GM12878 (cell line): ENCODE measurements around the gene ABCG2.

Experiments used
- CHD4 ChIP-seq: fragments of 200-600 bp; sonication (generic); IDR thresholded peaks from 2 replicates; pipeline ENCODE4 v1.6.1; 2016; ENCODE audit warnings: mild to moderate bottlenecking
- CREM ChIP-seq: IDR thresholded peaks from 2 replicates; pipeline ENCODE4 v1.6.1; 2014; ENCODE audit warnings: antibody characterized with exemption, low read depth
- CTCF ChIP-seq, 3 experiments: IDR thresholded peaks in 2 of 3; conservative IDR thresholded peaks in 1 of 3; 2 replicates each; pipeline ENCODE4 v1.5.1; 2011; ENCODE audit warnings: low read depth in 3 of 3, low read length in 3 of 3, mild to moderate bottlenecking in 3 of 3, control low read depth in 2 of 3, moderate library complexity in 2 of 3, inconsistent platforms in 1 of 3, mixed read lengths in 1 of 3; ENCODE audit not compliant: control insufficient read depth in 2 of 3, insufficient read depth in 1 of 3; ENCODE audit errors: extremely low read depth in 1 of 3
- JUNB ChIP-seq: IDR thresholded peaks from 2 replicates; pipeline ENCODE4 v1.6.1; 2016; ENCODE audit warnings: antibody characterized with exemption, mild to moderate bottlenecking
- JUND ChIP-seq: IDR thresholded peaks from 2 replicates; pipeline ENCODE4 v1.6.1; 2012; ENCODE audit warnings: low read depth, mild to moderate bottlenecking, low read length, improper control_type of control experiment, moderate library complexity
- POLR2A ChIP-seq: IDR thresholded peaks from 2 replicates; pipeline ENCODE4 v1.6.1; 2011; ENCODE audit warnings: low read depth, mild to moderate bottlenecking, low read length
- SIX5 ChIP-seq: IDR thresholded peaks from 2 replicates; pipeline ENCODE4 v1.6.1; 2011; ENCODE audit warnings: mild to moderate bottlenecking, low read depth, low read length, moderate library complexity; ENCODE audit not compliant: severe bottlenecking
- SMAD5 ChIP-seq: IDR thresholded peaks from 2 replicates; pipeline ENCODE4 v1.6.1; 2016; ENCODE audit warnings: antibody characterized with exemption, low read depth

- no peak for TF ChIP-seq CHD4
- no peak for TF ChIP-seq SIX5
- no peak for TF ChIP-seq SMAD5
- TF ChIP-seq JUNB = no peak
- TF ChIP-seq POLR2A = no peak
- TF ChIP-seq CTCF (IDR thresholded peaks at IDR 0.05 in 2 of 3, conservative IDR thresholded peaks at IDR 0.05 in 1 of 3; ENCODE audit: control insufficient read depth in 2 of 3, extremely low read depth in 1 of 3, insufficient read depth in 1 of 3, low read depth in 3 of 3, low read length in 3 of 3) = no peak
- TF ChIP-seq CREM = no peak
- no peak for TF ChIP-seq JUND
Measured at GRCh38 chr4:88104902-88105610, 53.4 kb downstream of the ABCG2 start.
